Muscle of arm (tissue), 12 donors: Measurements from ENCODE around the gene UGT8. TPM values are rescaled to one million over a fixed set of nuclear protein-coding genes. Genes with fewer than 3 reads are reported as not detected.

Source experiments
- DNase-seq: peaks from one replicate; pipeline ENCODE4 v3.0.0-alpha.2; 2013
- polyA plus RNA-seq, 12 donors: library from polyadenylated mRNA; unstranded; fragments of 120-200 nt; gene quantifications; one replicate each; pipeline ENCODE4 v1.2.1, GENCODE V29; 2013; ENCODE audit not compliant: insufficient read length in 12 of 12

UGT8 gene
- polyA plus RNA-seq, 12 donors, result 0.31 to 14.6 (median 0.59) TPM; not detected in 1

GRCh38 chr4:114690571-114690970 lies 92.0 kb downstream of the UGT8 start:
- DNase-seq, result no peak

GRCh38 chr4:114691865-114692264 lies 93.3 kb downstream of the UGT8 start:
- DNase-seq, result no peak

- no peak for DNase-seq
Observed at GRCh38 chr4:114692958-114693357, 94.4 kb downstream of the UGT8 start.

- peak; percentile 41 for DNase-seq
Observed at GRCh38 chr4:114694770-114695169, 96.2 kb downstream of the UGT8 start.

GRCh38 chr4:114698231-114698630 lies 99.6 kb downstream of the UGT8 start:
- DNase-seq, result peak; percentile 19

GRCh38 chr4:114701491-114701890 lies 102.9 kb downstream of the UGT8 start:
- DNase-seq, result no peak

GRCh38 chr4:114717432-114717831 lies 118.8 kb downstream of the UGT8 start:
- DNase-seq, result no peak

- no peak for DNase-seq
Observed at GRCh38 chr4:114725066-114725465, 126.5 kb downstream of the UGT8 start.

- DNase-seq, result no peak
Observed at GRCh38 chr4:114727461-114727860, 128.9 kb downstream of the UGT8 start.
